ENCODE data around the gene ACR. TPM values are rescaled to one million over a fixed set of nuclear protein-coding genes. Genes with fewer than 3 reads are reported as not detected.

The ACR gene
- under 1 TPM; 0.52 to 0.76 (median 0.52) TPM for polyA plus RNA-seq (ENCODE audit: insufficient read length in 4 of 4)

DNA sequence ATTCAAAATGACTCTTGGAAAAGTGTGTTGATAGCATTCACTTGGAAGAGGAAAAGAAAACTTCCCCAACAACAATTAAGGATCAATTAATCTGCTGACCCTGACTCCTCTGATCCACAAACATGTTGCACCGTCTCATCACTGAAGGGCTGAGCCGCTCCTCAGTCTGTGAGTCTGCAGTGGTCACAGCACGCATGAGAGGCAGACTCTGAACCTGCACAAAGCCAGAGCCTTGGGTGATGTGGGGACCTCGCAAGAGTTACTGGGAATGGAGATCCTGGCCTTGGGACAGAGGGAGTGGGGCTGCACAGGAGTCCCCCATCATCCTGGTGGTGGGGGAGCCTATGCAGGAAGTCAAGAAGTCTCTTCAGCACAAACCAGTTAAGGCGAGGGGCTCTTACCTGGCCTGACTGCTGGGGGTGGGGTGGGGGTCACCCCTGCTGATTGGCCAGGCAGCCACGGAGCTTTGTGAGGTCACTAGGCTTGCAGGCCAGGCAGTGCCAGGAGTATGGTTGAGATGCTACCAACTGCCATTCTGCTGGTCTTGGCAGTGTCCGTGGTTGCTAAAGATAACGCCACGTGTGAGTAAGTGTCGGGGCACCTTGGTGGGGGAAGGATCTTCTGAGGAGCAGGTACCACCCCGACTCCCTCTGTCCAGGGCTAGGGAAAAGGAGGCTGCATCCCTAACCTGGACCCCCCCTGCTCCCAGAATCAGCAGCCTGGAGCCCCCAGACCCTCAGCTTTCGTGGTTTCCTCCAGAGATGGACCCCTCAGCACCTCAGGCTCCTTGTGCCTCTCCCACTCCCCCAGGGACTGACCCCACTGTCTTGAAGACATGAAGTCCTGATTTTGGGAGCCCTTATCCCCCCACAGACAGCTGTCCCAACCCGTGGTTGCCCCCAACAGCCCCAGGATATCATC, at the start of gene ACR:
Gene ACR (plus strand): TSS at position 477 of the 921 bp plus-strand sequence. CDS start 32 bp downstream, at position 509.
- no peak for DNase-seq (ENCODE audit: low read depth in 4 of 4, low spot score in 3 of 4)

DNA sequence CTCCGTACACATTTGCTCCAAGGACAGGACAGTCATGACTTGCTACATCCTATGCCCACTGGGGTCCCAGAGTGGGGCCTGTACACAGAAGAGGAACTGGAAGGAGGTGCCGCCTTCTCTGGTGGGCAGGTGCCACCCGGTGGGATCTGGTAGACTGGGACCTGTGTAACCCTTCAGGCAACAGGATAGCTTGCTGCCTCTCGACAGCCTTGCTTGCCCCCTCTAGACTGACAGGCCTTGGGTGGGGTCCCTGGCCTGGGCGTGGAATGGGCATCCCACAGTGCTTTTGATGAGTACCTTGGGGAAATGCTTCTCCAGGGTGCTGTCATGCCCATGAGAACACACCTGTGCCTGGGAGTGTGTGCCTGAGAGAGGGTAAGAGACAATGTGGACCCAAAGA, 49.6 kb upstream of the ACR start:
- DNase-seq (ENCODE audit: low read depth in 4 of 4, low spot score in 3 of 4) = no peak

DNA sequence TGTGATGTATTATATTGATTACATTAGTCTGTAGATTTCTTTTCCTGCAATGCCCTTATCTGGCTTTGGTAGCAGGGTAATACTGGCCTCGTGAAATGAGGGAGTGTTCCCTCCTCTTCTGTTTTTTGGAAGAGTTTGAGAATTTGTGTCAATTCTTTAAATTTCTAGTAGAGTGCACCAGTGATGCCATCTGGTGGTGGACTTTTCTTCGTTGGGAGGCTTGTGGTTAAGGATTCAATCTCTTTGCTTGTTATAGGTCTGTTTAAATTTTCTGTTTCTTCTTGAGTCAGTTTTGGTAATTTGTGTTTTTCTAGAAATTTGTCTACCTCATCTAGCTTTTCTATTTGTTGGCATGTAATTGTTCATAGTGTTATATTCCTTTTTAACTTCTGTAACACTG, 46.5 kb upstream of the ACR start:
- DNase-seq (ENCODE audit: low read depth in 4 of 4, low spot score in 3 of 4) = no peak

DNA sequence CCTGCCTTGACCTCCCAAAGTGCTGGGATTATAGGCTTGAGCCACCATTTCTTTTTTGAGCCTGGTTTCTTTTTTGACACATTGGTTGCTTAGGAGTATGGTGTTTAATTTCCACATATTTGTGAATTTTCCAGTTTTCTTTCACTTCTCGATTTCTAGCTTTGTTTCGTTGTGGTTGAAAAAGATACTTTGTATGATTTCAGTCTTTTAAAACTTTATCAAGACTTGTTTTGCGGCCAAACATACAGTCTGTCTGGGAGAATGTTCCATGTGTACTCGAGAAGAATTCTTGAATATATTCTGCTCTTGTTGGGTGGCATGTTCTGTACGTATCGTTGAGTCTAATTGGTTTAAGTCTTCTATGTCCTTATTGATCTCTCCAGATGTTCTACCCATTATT, 44.5 kb upstream of the ACR start:
- DNase-seq (ENCODE audit: low read depth in 4 of 4, low spot score in 3 of 4) = no peak

DNA sequence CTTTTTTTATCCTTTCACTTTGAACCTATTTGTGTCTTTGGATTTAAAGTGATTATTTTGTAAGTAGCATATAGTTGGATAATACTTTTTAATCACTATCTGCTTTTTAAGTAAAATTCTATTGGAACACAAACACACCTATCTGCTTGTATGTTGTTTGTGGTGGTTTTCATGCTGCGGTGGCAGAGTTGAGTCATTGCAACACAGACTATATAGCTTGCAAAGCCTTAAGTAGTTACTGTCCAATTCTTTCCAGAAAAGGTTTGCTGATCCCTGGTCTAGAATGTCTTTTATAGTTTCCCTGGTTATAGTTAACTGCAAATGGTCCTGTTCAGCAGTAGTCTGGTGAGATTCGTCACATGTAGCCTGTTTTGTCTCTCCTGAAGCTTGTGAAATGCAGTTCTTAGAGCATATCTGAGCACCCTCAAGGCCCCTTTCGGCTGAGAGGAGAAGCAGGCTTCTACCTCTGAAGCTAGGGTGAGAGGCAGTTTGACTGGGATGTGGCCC, 43.9 kb upstream of the ACR start:
- no peak for DNase-seq (ENCODE audit: low read depth in 4 of 4, low spot score in 3 of 4)

DNA sequence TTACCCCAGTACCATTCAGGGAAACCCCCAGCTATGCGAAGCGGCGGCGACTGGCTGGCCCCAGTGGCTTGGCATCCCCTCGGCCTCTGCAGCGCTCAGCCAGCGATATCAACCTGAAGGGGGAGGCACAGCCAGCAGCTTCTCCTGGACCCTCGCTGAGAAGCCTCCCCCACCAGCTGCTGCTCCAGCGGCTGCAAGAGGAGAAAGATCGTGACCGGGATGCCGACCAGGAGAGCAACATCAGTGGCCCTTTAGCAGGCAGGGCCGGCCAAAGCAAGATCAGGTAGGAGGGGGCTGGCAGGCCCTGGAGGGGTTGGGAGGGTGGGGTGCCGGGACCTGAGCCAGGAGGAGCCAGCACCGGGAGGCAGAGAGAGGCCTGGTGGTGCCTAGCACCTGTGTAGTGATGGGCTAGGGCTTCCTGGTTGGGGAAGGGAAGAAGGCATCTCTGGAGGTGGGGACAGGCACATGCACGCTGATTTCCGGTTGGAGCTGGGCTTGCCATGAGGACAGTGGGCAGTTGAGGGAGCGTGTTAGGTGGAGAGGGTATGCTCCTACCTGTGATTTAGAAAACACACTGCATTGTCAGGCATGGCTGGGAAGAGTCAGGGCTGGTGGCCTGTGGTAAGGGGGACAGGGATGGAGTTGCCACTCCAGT, 43.1 kb upstream of the ACR start:
- no peak for DNase-seq (ENCODE audit: low read depth in 4 of 4, low spot score in 3 of 4)

DNA sequence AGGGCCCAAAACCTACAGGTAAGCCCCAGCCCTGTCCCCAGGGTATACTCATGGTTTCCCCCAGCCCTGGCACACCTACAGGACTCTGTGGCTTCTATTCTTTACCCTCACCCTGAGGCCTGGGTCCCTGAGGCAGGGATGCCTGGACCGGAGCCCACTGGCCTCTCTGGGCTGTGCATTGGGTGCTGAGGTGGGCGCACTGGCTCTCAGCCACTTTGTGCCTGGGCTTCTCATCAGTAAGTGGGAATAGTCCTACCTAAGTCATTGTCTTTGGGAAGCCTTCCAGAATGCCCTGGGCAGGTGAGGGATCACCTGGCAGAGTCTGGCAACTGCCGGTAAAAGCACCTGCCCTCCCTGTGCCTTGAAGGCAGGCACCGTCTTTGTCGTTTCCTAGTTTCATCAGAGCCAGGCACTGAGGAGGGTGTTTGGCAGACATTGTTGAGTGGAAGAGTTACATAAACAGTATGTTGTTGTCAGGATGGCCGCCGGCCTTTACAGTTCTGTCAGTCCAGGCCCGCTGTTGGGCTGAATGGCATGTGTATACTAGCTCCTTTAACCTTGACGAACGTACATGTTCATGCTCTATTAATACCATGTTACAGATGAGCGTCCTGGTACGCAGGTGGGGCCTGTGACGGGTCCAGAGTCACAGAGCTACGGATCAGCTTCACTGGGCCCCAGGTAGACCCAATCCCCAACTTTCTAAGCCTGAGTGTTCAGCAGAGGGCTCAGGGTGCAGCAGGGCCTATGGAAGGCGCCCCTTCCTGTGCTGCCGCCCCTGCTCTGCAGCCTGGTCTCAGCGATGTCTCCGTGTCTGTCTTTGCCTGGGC, 42.4 kb upstream of the ACR start:
- DNase-seq (ENCODE audit: low read depth in 4 of 4, low spot score in 3 of 4) = no peak

DNA sequence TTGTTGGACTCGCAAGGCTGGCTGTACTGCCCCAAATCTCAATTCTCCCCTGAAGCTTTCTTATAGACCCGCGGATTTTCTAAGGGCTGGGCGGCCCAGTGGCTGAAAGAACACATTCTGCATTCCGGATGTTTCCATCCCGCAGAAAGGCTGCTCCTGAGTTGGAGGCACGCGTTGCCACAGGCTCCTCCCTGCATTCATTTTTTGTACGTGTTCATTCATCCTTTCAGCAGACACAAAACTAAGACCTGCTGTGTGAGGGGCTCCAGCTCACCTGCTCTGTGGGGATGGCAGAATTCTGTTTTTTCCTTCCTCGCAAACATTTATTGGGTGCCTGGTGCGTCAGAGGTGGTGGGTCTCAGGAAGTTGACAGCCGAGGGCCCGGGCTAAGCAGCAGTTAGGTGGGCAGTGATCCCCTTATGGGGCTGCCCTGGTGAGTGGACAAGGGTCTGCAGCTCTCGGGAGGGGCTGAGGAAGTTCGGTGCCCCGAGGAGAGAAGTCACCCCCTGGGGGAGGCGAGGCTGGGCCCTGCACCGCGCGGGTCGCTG, 41.7 kb upstream of the ACR start:
- no peak for DNase-seq (ENCODE audit: low read depth in 4 of 4, low spot score in 3 of 4)

DNA sequence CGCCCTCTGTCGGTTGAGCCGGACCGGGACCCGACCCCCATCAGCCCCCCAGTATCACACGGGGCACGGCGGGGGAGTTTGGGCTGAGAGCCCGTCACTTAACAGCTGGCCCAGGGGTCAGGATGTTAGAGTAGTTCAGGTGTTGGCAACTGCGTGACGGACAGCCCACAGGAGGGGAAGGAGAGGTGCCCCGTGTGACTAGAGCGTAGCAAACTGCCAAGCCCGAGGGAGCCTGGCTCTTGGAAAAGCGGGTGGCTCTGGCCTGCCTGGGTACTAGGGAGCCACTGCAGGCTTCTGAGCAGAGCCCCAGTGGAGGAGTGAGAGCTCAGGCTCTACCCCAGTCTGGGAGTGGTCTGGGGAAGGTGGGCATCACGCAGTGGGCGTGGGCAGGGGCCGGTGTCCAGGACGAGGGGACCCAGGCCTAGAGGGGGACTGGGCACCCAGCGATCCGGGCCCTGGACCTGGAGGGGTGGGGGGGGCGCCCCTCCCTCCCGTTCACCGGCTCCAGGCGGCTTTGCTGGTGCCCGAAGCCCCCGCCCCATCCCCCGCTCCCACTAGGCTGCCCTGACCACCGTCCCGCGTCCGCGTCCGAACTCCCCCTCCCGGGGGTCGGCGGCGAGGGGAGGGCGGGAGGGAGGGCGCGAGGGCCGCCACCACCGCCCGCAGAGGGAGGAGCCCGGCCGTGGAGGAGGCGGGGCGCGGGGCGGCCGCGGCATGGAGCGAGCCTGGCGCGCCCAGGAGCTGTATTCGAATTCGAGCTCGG, 41.0 kb upstream of the ACR start:
- DNase-seq (ENCODE audit: low read depth in 4 of 4, low spot score in 3 of 4) = no peak

DNA sequence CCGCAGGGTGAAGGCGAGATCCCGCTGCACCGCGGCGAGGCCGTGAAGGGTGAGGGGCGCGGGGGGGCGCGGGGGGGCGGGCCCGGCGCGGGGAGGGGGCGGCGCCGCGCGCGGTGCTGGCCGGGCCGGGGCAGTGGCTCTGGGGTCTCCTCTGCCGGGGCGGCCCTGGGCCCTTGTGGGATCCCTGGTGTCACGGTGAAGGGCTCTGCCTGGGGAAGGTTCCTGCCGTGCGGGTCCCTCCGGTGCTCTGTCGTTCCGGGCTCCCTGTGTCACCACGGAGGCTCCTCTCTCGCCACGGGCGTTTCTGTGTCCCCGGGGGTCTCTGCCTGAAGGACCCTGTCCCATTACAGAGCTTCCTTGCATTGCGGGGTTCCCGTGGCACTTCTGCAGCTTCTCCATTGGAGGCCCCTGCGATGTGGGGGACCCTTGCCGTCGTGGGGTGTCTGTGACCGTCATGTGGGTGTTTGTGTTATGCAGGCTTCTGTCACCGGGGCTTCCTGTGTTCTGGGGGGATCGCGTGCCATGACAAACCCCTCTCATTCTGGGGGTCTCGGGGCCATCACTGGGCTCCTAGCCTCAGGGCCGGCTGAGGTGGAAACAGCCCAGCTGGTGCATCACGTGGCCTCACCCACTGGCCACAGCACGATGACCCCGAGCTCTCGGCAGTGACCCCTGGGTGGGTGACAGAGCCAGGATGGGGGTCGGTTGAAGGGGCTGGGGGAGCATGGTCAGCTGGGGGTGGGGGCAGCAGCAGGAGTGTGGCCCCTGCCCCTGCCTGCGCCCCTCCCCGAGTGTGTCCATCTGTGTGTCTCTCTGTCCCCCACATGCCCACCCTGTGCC, 40.1 kb upstream of the ACR start:
- DNase-seq (ENCODE audit: low read depth in 4 of 4, low spot score in 3 of 4) = no peak

DNA sequence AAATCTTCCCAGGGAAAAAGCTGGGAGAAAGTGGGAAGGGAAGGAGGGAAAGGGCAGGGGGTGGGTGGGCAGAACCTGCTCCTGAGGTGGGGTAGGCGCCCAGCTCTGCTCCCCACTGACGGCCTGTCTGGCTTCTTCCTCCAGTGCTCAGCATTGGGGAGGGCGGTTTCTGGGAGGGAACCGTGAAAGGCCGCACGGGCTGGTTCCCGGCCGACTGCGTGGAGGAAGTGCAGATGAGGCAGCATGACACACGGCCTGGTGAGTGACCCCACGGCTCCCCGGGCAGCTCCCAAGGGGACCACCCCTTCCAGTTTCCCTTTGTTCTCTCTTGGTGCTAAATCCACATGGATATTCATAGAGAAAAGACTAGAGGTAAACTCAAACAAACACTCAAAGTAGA, 39.5 kb upstream of the ACR start:
- no peak for DNase-seq (ENCODE audit: low read depth in 4 of 4, low spot score in 3 of 4)

DNA sequence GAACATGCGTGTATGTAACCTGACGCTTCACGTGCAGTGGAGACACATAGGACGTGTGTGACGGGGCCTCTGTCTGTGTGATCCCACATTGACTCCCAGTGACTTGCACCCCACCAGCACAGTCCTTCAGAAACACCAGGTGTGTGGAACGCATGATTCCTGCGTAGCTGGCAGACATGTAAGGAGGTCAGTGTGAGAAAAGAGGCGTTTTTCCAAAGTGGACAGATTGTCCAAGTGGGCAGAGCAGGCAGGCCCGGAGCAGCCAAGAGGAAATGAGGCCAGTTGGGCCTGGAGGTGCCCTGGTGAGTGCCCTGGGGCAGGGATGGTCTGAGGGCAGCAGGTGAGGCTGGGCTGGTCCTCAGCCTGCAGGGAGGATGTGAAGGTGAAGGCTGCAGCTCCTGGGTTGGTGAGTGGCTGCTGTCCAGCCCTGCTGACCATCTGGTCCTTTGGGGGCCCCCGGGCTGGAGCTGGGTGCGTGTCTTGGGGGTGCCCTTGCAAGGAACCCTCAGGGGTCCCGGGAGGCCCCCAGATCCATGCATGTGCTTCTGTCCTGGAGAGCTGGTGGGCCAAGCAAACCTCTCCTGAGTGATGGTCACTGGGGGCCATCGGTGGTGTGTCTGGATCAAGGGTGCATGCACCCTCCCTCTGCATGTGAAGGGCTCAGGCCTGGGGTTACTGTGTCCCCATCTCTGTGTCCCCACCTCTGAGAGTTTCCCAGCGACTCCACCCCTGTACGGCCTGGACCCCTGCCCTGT, 38.8 kb upstream of the ACR start:
- DNase-seq (ENCODE audit: low read depth in 4 of 4, low spot score in 3 of 4) = no peak

DNA sequence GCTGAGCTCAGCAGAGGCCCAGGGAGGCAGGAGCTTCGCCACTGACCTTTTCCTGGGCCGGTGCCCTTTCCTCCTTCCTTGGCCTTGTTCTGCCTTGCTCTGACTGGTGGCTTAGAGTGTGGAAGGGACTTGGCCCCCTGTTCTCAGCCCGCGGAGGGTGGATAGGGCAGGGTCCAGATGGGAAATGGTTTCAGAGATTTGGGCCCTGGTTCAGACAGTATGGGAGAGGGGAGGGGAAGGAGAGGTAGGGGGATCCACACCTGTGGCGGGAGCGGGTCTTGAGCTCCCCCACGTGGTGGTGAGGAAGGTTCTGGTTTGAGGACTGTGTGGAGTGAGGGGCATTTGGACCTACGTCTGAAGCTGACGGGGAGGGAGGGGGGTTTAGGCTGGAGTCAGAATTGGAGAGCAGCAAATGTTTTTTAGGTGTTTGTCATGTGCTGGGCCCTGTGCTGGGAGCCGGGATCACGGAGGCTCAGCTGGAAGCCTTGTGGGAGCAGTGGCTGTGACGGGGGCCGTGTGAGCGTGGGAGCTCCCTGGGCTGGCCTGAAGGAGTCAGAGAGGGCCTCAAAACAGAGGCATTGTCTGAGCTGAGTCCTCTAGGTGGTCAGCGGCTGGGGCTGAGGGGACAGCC, 38.1 kb upstream of the ACR start:
- no peak for DNase-seq (ENCODE audit: low read depth in 4 of 4, low spot score in 3 of 4)

DNA sequence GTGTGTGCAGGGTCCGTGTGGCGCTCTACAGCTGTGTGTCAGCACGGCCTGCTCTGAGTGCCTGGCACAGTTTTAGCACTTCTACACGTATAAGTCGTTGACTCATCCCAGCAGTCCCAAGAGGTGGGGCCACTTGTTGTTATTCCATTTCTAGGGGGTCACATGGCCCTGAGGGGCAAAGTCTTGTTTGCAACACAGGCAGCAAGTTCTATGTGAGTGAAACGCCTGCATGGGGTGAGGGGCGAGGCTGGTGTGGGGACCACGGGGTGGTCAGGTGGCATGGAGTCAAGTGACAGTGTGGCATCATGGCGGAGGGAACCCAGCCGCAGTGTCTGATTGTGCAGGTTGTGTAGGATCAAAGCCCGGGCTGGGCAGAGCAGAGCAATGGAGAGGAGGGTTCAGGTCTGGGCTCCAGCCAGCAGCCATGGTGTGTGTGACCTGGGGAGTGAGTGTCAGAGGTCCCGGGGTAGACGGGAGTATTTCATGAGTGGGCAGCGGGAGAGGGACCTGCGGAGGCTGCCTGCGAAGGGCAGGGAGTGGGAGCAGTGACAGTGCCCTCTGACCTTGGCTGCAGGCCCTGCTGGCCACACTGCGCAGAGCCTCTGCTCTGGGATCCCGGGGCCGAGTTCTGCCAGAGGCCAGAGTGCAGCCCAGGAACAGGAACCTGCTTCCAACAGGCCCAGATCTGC, 37.5 kb upstream of the ACR start:
- no peak for DNase-seq (ENCODE audit: low read depth in 4 of 4, low spot score in 3 of 4)

DNA sequence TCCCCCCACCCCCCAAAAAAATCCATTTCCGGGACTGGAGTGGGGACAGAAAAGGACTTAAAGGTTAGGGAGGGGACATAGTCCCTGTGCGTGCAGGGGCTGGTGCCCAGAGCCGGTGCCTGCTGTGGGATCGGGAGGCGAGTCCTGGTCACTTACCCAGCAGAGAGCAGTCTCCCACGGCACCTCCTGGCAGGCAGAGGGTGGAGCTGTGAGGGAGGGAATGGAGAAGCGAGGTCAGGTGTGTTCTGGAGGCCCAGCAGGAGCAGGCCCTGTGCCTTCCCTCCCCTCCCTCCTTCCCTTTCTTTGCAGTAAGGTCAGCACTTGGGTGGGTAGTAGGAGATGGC, 37.0 kb upstream of the ACR start:
- DNase-seq (ENCODE audit: low read depth in 4 of 4, low spot score in 3 of 4) = no peak

DNA sequence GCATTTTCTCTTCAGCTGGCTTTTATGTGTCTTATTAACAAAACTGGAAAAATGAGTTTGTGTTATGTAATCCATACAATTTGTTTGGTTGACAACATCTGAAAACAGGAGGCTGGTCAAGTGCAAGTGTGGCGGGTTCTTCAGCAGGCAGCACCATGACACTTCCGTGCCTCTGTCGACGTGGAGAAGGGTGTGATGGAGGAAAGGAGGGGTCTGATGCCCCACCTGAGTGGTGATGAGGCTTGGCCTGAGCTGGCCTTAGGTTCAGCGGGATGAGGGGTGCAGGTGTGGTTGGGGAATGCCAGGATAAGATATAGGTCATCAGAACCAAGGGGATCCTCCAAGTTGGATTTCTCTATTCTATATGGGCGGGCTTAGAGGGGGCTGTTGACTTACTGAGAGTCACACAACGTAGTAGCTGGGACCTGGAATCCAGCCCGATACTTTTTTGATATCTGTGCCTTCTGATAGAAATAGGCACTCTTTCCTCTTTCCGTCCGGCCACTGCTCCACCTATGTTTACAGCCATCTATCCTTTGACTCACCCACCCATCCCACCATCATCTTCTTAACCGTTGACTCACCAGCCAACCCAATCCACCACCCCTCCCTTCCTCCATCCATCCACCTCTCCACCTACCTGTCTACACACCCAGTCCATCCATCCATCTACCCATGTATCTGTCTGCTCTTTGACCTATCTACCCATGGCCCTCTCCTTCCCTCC, 36.4 kb upstream of the ACR start:
- no peak for DNase-seq (ENCODE audit: low read depth in 4 of 4, low spot score in 3 of 4)

DNA sequence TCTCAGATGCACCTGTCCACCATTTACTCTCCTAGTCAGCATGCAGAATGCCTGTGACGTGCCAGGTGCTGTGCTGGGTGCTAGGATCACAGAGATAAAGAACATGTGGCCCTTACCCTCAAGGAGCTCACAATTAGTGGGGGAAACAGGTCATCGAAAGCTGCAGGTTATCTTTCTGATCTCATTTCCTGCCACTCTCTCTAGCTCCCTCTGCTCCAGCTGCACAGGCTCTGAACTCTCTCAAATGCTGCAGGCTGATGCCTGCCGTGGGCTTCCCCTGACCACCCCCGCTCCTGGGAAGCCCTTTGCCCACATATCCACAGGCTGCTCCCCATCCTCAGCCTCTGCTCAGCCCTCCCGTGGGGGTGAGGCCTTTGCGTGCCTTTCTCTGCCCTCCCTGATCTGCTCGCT, 35.7 kb upstream of the ACR start:
- DNase-seq (ENCODE audit: low read depth in 4 of 4, low spot score in 3 of 4) = no peak
